Measurements from ENCODE around the gene PPFIA4. TPM values are rescaled to one million over a fixed set of nuclear protein-coding genes. Genes with fewer than 3 reads are reported as not detected.

Gene PPFIA4
- total RNA-seq, 1 experiment from 2014 or later, result 33.2 TPM

- peak; percentile 34 for DNase-seq (ENCODE audit: low read depth)
Measured at GRCh38 chr1:203126866-203127665, 100.8 kb downstream of the PPFIA4 start.

DNA sequence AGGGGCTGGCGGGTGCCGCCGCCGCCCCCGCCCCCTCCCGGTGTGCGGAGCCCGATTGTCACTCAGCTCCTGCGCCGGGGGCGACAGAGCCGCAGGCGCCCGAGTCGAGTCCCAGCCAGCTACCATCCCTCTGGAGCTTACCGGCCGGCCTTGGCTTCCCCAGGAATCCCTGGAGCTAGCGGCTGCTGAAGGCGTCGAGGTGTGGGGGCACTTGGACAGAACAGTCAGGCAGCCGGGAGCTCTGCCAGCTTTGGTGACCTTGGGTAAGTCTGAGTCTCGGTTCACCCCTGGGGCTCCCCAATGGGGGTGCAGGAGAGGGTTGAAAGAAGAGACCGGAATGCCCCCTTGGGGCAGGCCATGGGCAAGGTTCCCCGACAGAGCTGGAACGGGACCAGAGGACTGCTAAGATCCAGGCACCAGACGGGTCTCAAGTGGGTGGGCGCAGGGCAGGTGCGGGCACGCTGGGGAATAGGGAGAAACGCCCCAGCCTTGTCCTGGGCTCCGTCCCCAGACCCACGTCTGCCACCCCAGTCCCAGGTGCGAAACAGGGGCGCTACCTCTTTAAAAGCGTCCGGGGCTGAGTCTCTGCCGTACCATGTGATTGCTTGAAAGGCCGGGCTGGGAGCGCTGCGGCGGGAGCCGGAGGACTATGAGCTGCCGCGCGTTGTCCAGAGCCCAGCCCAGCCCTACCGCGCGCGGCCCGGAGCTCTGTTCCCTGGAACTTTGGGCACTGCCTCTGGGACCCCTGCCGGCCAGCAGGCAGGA is 101.6 kb downstream of the PPFIA4 start, which contains the start of gene ADORA1:
ADORA1 (plus strand) TSS at position 61 of the 765 bp plus-strand sequence. CDS start 1,116 bp downstream, outside the sequence.
- peak; percentile 73 for DNase-seq (ENCODE audit: low read depth)

DNA sequence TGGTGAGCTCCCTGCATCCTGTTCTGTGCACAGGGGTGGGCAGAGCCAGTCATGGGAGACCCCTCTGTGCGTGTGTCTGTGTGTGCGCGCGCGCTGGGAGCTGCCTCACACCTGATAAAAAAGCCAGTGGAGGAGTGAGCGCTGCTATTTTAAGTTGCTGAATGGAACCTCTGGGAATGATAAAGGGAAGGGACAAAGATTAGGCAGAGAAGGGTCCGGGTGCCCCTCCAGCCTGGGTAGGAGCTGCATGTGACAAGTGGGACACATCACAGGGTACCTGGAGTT is 102.1 kb downstream of the PPFIA4 start:
- no peak for DNase-seq (ENCODE audit: low read depth)

Other genes starting within 250 kb of the PPFIA4 start
- 30.4 and 34.4 TPM in 2 replicates for gene KDM5B, start 218.1 kb upstream of the PPFIA4 start, total RNA-seq (2014; rRNA removed)
- 0.96 TPM in 1 of 2 replicates, not detected in the other for gene PCAT6, start 215.5 kb upstream of the PPFIA4 start, total RNA-seq (2014; rRNA removed)
- 6.6 and 7.1 TPM in 2 replicates for gene RABIF, start 137.3 kb upstream of the PPFIA4 start, total RNA-seq (2014; rRNA removed)
- gene KLHL12, start 99.3 kb upstream of the PPFIA4 start, total RNA-seq (2014; rRNA removed), result 30.7 and 35.6 TPM in 2 replicates
- 95.3 and 102 TPM in 2 replicates for gene ADIPOR1, start 68.2 kb upstream of the PPFIA4 start, total RNA-seq (2014; rRNA removed)
- gene CYB5R1, start 59.2 kb upstream of the PPFIA4 start, total RNA-seq (2014; rRNA removed), result 84.9 and 114 TPM in 2 replicates
- gene TMEM183A, start 19.1 kb upstream of the PPFIA4 start, total RNA-seq (2014; rRNA removed), result 67.0 and 73.5 TPM in 2 replicates
- gene MYOG, start 59.5 kb downstream of the PPFIA4 start, total RNA-seq (2014; rRNA removed), result 0.13 and 5.7 TPM in 2 replicates
- gene ADORA1, start 101.2 kb downstream of the PPFIA4 start, total RNA-seq (2014; rRNA removed), result 9.7 and 19.1 TPM in 2 replicates
- 2.8 and 13.7 TPM in 2 replicates for gene MYBPH, start 149.3 kb downstream of the PPFIA4 start, total RNA-seq (2014; rRNA removed)
- 0.17 TPM in 1 of 2 replicates, not detected in the other for gene CHI3L1, start 160.2 kb downstream of the PPFIA4 start, total RNA-seq (2014; rRNA removed)
- 2.4 and 3.9 TPM in 2 replicates for gene CHIT1, start 203.2 kb downstream of the PPFIA4 start, total RNA-seq (2014; rRNA removed)